ENCODE results near the gene LRRC59.

The LRRC59 gene

GRCh38 chr17:50332196-50332595 is 65.1 kb downstream of the LRRC59 start:
- no peak for TF ChIP-seq CTCF (IDR thresholded peaks at IDR 0.05)

Measured in LNCAP (cell line).